Measurements from ENCODE around the gene SEC24B. TPM values are rescaled to one million over a fixed set of nuclear protein-coding genes. Genes with fewer than 3 reads are reported as not detected.
A peak's percentile ranks its signal among the peaks of the same experiment; 100 is the strongest.
"Not testable (repeated sequence)": the region's sequence is repeated elsewhere in the genome, so short reads cannot be mapped to it uniquely, and the experiment has no call there.

SEC24B gene
- polyA plus RNA-seq, 3 donors = 45.6 to 48.2 (median 46.5) TPM

DNA sequence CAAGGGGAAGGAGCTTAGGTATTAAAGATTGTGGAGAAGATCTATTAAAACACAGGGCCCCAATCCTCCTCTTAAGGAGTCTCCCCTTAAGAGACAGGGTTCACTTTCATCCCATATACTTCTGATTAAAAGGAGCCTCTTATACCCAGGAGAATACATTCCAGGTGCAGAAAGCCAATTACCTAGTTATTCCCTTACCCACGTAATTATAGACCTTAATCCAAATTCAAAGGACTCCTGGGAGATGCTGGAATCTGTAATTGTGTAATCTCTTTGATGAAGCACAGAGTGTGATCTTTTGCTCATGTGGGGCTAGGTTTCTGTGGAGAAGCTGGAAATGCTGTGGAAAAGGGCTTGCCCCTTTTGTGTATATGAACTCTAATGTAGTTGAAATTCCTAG lies 1.4 kb upstream of the SEC24B start:
- DNase-seq (ENCODE audit: low read depth in 3 of 3, low spot score in 2 of 3) = no peak

DNA sequence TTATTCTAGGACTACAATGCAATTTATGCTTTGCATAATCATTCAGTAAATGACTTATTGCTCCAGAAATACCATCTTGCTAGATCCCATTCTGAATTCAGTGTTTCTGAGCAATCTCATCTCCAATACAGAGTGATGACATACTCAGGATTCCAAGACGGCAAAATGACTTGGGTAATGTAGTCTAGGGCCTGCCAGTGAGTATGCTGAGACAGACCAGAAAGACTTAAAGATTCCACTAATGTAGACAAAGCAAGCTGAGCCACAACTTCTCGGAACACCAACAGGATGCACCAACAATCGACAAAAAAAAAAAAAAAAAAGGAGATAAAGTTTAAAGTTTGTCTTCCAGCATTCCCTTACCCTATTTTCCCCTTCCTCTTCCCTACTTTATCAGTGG lies 919 bp upstream of the SEC24B start:
- DNase-seq (ENCODE audit: low read depth in 3 of 3, low spot score in 2 of 3) = peak in 2 of 3 donors; percentile 21 to 43

DNA sequence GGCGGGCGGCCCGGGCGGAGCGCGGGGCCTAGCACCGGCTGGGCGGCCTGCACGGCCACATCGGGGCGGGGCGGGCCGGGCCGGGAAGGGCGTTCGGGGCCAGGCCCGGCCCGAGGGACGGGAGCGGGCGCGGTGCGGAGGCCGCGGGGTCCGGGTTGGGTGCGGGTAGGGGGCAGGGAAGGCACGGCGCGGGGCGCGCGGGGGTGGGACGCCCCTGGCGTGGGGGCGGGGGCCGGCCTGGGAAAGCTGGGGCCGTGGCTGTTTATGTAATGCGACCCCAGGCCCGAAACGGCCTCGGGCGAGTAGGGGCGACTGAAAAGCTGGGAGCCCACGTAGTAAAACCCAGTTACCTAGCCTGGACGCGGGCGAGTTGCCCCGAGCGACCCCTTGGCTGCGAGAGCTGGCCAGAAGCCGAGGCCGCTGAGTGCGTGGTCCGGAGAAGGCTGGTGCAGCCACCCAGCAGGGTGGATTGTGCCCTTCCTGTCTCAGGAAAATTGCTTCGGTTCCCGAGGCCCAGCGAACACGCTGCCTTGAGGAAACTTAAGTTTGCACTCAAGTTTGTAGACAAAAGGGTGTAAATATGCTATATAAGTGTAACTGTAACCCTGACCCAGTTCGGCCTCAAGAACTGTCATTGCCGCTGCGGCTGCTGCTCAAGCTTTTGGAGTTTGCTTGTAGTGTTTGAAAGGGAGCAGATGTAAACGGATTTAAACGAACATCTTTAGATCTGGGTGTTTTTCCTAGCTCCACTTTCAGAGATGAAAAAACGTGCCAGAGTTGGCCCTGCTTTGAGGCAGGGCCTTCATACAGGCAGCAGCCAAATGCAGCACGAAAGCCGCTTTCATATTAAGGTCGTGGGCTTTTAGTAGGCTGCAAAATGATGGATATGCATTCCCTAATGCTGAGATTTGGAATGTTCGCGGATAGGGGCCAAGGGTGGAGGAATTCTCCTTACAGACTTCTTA lies 674 bp downstream of the SEC24B start:
- peak; percentile 31 to 36 (median 33) for DNase-seq (ENCODE audit: low read depth in 3 of 3, low spot score in 2 of 3)

DNA sequence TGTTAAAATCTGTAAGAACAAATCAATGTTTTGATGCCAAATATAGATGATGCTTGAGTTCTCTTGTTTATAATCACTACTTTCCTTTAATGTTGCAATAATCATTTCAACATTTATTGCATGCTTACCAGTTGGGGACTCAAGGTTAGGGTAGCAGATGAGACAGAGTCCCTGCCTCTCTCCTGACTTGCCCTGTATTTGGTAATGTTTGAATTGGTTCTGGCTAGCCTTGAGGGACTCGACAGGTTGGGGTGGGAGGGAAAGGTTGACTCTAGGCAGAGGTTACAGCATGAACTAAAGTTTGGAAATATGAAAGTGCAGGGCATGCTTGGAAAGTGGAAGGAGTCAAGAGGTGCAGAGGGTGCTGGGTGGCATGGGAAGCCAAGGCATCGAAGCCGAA lies 2.0 kb downstream of the SEC24B start:
- DNase-seq (ENCODE audit: low read depth in 3 of 3, low spot score in 2 of 3) = no peak

DNA sequence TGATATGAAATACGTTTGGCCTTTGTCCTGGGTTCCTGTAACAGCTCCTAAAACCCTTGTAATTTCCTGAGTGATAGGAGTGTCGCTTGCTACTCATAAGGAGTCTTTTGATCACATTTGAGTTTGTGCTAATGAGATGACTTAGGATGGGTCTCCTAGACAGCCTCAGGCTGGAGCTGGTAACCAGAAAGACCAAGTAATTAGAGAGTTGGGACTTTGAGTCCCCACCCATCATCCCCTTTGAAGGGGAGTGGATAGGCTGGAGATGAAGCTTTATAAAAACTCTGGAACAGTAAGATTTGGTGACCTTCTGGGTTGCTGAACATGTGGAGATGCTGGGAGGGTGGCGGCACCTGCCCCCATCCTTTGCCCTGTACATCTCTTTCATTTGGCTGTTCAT lies 2.9 kb downstream of the SEC24B start:
- DNase-seq (ENCODE audit: low read depth in 3 of 3, low spot score in 2 of 3) = no peak

DNA sequence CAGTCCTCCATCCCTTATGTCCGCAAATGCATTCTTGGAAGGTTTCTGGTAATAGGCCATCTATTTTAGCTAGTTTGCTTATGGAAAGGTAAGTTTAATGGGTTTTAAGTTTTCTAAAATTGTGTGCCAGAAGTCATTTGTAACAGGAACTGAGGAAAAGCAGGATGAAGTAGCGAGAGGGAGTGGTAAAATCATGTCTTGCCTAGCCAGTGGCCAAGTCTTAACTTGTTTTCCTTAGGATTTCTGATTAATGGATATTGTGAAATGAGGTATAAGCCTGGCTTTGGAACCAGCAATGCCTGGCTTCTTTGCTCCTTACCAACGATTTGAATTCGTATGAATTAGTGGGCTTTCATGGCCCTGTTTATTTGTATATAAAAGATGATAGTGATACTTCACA lies 7.3 kb downstream of the SEC24B start:
- DNase-seq (ENCODE audit: low read depth in 3 of 3, low spot score in 2 of 3) = no peak

DNA sequence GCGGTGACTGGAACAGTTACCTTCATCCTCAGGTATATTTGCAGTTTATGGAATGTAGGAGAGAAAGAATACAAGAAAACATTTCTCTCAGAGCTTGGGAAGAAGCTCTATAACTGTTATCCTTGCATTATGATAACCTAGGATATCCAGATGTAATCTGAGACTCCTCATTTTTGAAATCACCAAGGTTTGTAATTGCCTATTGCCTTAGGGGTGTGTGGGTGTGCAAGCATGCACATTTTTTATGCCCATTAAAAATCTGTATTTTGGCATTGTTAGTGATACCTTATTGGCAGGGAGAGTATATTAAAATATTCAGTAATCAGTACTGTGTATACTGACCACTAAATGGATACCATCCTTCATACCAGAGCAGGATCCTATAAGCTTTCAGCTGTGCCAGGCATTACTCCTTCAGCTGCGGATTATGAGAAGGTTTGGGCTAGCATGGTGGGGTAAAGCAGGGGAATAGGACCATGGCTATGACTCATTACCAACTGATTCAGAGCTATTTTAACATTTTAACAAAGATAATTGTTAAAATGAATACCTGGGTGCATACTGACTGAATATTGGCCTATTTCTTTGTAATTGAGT lies 8.3 kb downstream of the SEC24B start:
- no peak for DNase-seq (ENCODE audit: low read depth in 3 of 3, low spot score in 2 of 3)

DNA sequence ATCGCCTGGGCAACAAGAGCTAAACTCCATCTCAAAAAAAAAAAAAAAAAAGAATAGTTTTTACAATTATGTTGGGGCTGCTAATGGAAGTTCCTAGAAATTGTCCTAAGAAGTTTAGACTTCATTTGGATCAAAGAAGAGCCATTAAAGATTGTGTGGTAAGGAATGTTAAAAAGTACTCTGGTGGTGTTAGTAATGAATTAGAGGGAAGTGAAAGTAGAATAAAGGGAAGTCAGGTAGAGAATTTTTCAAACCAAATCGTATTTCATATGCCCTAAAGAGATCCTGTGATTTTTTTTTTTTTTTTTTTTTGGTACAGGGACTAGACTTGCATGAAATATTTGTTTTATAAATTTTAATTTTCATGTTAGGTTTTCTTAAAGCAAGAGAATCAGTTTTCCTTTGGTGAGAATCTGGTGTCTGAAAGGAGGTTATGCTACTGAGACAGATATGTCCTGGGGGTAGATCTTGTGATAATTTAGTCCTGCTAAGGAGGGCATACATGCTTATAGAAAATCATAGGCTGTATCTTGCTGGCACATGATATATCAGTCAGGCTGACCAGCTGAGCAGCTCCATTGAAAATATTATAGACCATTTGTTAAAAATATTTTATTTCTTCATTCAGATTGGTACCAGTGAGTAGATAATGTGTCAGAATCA lies 10.7 kb downstream of the SEC24B start:
- DNase-seq (ENCODE audit: low read depth in 3 of 3, low spot score in 2 of 3) = no peak

DNA sequence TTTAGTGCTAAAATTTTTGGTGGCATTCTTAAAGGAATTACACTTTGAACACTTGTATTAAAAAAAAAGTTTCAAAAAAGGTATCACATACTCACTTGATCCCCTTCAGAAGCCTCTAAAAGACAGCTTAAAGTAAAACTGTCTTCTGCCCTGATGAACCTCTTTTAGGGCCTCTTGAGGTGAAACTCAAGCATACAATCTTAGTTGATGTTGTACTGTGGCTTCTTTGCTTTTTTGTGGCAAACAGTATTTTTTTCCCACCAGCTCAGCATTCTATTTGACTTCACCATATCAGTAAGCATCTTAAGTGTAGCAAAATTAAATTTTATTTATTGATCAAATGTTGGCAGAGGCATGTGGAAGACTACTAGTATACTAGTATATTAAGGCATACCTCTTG lies 13.7 kb downstream of the SEC24B start:
- no peak for DNase-seq (ENCODE audit: low read depth in 3 of 3, low spot score in 2 of 3)

DNA sequence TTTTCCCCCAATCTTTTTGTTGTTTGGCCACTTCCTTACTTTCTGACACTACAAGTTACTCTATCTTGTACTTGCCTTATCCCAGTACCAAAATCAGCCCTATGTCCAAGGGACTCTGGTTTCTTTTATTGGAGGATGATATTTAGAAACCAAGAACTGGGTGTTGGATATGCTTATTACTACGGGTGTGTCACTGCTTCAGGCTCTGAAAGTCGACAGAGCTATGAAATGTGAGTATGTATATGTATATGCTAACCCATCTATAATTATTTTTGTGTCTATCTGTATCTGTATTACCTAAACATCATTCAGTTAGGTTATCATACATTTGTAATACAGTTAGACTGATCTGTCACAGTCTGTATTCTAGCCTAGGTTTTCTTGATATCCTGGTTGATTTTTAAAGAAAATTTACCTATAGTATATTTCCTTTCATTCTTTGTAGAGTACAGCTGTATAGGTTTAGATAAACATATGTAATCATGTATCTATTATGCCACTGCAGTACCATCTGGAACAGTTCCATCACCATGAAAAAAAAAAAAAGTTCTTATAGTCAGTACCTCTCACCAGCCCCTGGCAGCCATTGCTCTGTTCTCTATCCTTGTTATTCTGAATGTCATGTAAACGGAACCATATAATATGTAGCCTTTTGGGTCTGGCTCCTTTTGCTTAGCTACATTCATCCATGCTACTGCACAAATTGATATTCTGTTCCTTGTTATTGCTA lies 18.1 kb downstream of the SEC24B start:
- DNase-seq (ENCODE audit: low read depth in 3 of 3, low spot score in 2 of 3) = no peak

DNA sequence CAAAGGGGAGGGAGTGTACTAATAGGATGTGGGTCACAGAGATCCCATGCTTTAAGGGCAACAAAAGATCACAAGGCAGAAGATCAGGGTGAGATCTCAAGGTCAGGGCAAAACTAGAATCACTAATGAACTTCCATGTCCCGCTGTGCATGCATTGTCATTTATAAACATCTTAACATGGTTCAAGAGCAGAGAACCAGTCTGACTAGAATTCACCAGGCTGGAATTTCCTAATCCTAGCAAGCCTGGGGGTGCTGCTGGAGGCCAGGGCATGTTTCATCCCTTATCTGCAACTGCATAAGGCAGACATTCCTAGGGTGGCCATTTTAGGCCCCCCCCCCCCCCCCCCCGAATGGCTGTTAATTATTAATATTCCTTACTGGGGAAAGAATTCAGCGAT lies 19.5 kb downstream of the SEC24B start:
- DNase-seq (ENCODE audit: low read depth in 3 of 3, low spot score in 2 of 3) = not testable (repeated sequence)

DNA sequence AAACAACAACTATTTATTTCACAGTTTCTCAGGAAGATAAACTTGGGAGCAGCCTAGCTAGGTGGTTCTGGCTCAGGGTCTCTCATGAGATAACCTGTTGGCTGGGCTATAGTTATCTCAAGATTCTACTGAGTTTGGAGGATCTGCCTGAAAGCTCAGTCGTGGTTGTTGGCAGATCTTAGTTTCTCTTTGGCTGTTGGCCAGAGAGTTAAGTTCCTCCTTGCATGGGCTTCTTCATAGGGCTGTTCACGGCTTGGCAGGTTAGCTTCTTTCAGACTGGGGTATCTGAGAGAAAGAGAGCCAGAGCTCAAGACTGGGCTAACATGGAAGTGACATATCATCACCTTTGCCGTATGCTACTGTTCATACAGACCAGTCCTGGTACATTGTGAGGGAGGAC lies 28.7 kb downstream of the SEC24B start:
- no peak for DNase-seq (ENCODE audit: low read depth in 3 of 3, low spot score in 2 of 3)

DNA sequence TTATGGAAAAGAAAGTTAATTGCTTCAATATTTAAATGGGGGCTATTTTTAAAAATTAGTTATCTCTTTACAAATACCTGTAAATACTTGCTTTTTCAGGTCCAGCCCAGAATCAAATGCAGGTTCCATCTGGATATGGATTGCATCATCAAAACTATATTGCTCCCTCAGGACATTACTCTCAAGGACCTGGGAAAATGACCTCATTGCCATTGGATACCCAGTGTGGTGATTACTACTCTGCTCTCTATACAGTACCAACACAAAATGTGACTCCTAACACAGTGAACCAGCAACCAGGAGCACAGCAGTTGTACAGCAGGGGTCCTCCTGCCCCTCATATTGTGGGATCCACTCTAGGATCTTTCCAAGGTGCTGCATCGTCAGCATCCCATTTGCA lies 29.2 kb downstream of the SEC24B start:
- no peak for DNase-seq (ENCODE audit: low read depth in 3 of 3, low spot score in 2 of 3)

DNA sequence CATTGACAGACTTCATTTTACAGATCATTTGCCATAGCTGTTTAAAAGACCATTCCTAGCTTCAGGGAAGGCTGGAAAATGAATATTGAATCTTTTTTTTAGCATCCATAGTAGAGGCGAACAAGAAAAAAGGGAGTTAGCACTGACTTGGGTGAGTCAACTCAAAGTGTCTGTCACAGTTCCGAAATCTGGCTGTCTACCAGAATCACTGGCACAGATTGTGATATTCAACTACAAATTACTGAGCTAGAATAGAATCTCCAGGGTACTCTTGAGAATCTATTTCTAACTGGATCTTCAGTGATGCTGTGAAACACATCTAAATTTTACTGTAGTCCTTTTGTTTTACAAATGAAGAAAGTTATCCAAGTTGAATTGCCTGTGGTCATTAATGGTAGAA lies 31.5 kb downstream of the SEC24B start:
- DNase-seq (ENCODE audit: low read depth in 3 of 3, low spot score in 2 of 3) = no peak

DNA sequence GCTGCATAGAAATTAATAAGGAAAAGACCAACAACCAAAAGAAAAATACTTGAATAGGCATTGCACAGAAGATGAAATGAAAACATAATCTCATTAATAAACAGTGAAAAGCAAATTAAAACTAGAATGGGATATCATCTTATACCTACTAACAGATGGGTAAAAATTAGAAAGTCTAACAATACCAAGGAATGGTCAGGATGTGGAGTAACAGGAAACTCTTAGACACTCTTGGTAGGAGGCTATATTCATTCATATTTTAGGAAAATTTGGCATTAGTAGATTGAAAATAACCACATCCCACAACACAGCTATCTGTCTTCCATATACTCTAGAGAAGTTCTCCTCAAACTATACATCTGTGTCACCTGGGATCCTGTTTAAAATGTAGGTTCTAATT lies 36.3 kb downstream of the SEC24B start:
- no peak for DNase-seq (ENCODE audit: low read depth in 3 of 3, low spot score in 2 of 3)

DNA sequence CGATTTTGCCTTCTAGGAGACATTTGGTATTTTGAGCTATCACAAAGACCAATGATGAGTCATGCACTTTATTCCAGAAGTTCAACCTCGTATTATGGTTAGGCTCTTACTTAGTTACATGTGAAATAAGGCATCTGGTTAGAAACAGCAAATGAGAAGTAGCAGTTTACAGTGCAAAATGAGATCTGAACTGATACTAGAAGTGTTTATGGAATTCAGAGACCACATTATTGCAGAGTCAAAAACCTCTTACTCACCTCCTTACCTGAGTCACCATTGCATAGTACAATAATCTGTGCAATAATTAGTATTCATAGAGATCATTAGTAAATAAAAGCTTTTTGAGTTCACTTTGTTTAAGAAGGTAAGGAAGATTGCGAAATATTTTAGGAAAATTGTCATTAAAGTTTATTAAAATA lies 38.7 kb downstream of the SEC24B start:
- DNase-seq (ENCODE audit: low read depth in 3 of 3, low spot score in 2 of 3) = no peak

DNA sequence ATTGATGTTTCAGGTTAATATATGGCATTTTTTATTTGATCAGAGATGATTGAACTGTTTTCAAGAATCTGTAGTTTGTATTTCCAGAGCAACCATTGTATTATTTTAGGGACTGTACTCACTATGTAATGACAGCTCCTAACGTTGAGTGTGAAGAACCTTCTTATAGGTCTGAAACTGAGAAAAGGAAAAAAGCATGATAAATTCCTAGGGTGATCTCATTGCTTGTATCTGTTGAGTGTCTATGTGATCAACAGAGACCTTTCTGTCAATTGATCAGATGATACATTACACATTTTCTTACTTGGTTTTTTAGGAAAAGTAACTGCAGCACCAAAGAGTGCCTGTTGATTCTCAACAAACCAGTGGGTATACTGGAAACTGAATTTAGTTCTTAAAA lies 40.2 kb downstream of the SEC24B start:
- DNase-seq (ENCODE audit: low read depth in 3 of 3, low spot score in 2 of 3) = no peak

DNA sequence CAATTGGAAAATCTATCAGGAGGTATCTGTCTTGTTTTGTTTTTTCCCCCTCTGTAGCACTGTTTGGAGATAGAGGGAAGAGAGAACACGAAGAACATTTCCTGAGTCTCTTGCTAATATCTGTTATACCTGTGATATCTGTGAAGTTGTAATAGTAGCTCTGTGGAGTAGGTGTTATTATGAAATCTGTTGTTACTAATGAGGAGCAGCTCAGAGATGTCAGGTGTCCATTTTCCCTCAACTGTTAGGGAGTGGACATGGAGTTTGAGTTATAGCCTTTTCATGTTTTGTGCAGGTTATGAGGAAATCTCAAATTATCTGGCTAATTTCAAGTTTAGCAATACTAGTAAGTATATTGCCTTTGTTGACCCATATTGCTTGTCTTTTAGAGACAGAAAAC lies 52.4 kb downstream of the SEC24B start:
- no peak for DNase-seq (ENCODE audit: low read depth in 3 of 3, low spot score in 2 of 3)

DNA sequence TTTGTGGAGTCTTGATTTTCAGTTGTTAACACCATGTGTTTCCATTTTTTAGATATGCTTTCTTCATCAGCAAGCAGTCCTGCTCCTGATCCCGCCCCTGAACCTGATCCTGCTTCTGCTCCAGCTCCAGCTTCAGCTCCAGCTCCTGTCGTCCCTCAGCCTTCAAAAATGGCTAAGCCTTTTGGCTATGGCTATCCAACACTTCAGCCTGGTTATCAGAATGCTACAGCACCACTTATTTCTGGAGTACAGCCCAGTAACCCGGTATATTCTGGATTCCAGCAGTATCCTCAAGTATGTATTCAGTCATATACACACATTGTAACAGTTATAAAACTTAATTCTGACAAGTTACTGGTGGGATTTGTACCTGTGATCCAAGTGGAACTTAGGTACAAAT lies 60.9 kb downstream of the SEC24B start:
- no peak for DNase-seq (ENCODE audit: low read depth in 3 of 3, low spot score in 2 of 3)

DNA sequence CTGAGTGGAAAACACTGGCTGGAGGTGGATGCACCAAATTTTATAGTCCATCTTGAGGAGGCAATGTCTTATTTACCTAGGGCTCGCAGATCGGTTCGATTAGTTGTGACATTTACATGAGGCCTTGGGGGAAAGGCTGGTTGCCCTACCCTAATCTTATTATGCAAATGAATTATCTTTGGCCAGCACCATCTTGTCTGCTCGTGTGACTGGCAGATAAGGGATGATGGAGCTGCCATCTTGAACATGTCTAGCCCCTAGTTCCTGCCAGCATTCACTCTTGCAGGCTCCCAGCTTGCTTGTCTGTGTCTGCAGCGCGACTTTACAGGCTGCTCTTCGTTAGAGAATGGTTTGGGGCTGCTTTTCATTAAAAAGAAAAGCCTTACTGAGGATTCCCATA lies 61.9 kb downstream of the SEC24B start:
- no peak for DNase-seq (ENCODE audit: low read depth in 3 of 3, low spot score in 2 of 3)

DNA sequence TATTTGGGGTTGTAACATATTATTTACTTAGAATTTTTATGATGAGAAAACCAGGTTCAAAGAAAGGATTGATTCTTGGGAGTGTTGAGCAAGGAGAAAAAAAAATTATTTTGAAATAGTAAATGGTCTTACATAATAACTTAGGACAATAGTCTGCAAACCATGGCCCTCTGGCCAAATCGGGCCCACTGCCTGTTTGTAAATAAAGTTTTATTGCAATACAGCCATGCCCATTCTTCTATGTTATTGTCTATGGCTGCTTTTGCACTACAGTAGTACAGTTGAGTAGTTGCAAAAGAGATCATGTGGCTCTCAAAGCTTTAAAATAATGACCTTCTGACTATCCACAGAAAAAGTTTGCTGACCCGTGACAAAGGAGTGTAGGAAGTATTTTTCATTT lies 63.3 kb downstream of the SEC24B start:
- DNase-seq (ENCODE audit: low read depth in 3 of 3, low spot score in 2 of 3) = no peak
